Eye (tissue), 1 donor: ENCODE data around the gene RAB11FIP2.

Experiments used
- DNase-seq: peaks from one replicate; pipeline ENCODE4 v3.0.0-alpha.2; 2015

Gene RAB11FIP2

DNA sequence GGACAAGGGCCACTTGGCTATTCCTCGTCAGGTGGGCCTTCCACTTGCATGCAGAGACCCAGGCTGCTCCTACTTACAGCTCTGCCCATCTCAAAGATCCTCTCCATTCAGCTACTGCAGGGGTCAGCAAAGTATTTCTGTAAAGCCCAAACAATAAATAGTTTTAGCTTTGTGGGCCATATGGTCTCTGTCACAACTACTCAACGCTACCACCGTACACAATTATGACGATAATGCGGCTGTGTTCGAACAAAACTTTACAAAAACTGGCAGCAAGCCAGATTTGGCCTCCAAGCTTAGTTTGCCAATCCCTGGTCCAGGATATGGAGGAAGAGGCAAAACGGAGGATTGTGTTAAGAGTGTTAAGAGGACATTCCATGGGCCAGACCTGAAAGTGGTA is 12.8 kb downstream of the RAB11FIP2 start:
- no peak for DNase-seq

GRCh38 chr10:118032564-118032963 is 14.2 kb downstream of the RAB11FIP2 start:
- DNase-seq, result no peak

- no peak for DNase-seq
Measured at GRCh38 chr10:118031351-118032075, 15.2 kb downstream of the RAB11FIP2 start.

GRCh38 chr10:118028619-118029018 is 18.1 kb downstream of the RAB11FIP2 start:
- no peak for DNase-seq

DNA sequence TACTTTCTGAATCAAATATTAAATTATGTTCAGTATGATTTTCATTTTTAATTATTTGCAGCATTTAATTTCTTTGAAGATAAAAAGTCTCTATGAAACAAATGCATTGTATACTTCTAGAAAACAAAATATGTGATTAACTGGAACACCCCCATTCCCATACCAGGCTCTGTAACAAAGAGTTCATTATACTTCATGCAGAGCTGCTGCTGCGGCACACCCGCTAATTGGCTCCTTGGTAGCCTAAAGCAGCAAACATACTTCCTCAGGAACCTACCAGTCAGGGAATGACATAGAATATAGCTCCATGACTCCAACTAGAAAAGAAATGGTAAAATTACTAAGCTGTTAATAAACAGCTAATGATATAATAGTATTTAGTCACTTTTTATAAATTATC is 19.3 kb downstream of the RAB11FIP2 start:
- DNase-seq, result peak; percentile 59

GRCh38 chr10:118026936-118027335 is 19.8 kb downstream of the RAB11FIP2 start:
- DNase-seq, result no peak

DNA sequence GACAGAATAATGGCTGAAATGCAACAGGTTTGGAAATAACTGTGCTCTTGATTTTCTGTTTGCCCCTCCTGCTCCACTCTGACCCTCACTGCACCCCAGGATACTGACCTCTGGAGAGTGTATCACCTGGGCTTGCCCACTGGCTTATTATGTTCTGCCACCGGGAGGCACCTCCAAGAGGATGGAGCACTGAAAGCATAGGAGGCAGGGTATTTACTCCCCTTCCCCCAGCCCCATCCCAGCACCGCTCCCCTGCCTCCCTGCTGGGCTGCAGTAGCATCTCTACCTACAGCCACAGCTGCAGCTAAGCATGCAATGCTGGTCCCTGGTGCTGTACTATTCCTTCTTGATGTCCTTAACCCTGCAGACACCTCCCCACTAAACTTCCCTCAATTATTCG is 26.4 kb downstream of the RAB11FIP2 start:
- DNase-seq, result no peak

- DNase-seq, result peak; percentile 42
Measured at GRCh38 chr10:118017850-118018249, 28.9 kb downstream of the RAB11FIP2 start.

GRCh38 chr10:118017071-118017740 is 29.5 kb downstream of the RAB11FIP2 start:
- DNase-seq, result no peak

DNA sequence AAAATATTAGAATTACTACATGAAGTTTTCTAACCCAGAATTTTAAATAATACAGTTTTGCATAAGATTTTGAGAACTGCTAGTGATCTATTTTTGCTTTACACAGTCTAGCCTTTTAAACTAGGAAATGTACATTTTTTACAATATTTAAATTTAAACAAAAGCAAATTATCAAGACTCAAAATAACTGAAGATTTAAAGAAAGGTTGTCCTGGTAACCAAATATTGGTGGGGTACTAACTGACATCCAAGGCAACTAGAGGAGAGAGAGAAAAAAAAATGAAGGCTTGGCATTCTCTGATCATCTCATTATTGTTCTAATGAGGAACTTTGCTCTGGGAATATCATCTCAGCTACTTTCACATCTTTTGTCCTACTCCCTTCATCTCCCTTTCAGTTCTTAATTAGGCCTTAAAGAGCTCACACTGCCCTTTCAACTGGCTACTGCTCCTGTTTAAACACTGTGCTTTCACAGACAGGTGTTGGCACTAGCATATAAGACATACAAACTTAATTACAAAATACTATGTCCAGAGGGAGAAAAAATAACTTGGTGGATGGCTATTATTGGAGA is 33.7 kb downstream of the RAB11FIP2 start:
- peak; percentile 72 for DNase-seq

DNA sequence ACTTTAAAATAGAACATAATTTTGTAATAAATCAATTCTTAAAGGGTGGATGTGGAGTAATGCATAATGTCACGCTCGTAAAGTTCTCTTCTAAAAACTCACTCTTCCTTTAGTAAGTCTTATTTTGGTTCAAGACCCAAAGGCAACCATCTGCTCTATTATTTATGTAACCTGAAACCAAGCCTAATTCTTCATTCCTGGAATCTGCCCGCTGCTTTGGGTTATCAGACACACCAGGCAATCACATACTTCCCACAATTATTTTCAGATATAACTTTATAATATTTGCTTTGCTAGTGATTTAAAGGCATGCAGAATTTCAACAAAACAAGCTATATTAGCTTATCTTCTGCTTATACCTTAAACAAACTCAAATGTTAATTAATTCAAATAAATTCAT is 39.0 kb downstream of the RAB11FIP2 start:
- no peak for DNase-seq

DNA sequence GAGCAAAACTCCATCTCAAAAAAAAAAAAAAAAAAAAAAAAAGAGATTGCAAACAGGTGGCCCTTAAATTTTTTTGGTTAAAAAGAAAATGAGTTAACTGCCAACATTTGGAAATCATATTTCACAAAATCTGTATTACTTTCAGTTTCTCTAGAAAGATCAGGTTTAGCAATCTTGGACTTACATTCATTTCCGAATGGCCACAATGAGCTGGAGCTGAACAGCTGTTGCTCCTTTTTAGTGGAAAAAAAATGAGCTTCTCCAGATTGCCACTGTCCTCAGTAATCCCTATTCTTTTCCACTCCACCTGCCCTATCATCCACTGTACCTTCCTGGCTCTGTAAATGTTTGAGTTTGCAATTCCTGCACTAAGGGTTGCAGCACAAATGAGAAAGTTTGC is 43.6 kb downstream of the RAB11FIP2 start:
- no peak for DNase-seq

- DNase-seq, result no peak
Measured at GRCh38 chr10:118002581-118002980, 44.2 kb downstream of the RAB11FIP2 start.

DNA sequence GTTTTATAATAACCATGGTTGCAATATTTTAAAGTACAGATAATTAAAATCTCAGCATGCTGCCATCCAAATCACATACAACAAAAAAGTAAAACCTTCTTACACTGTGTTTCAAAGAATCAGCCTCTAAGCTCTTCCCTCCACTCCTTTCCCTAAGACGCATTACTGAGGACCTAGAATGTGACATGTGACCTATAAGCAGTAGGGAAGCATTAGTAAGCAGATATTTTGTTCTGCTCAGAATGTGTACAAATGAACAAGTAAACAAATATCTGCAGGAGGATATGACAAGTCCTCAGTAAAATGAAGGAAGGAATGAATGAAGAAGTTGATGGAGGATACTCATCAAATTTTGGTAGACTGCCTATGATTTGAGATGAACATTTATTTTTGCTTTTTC is 49.1 kb downstream of the RAB11FIP2 start:
- DNase-seq, result no peak

- no peak for DNase-seq
Measured at GRCh38 chr10:117996709-117997108, 50.0 kb downstream of the RAB11FIP2 start.

GRCh38 chr10:117994771-117995170 is 52.0 kb downstream of the RAB11FIP2 start:
- DNase-seq, result no peak

- no peak for DNase-seq
Measured at GRCh38 chr10:117993166-117993565, 53.6 kb downstream of the RAB11FIP2 start.

DNA sequence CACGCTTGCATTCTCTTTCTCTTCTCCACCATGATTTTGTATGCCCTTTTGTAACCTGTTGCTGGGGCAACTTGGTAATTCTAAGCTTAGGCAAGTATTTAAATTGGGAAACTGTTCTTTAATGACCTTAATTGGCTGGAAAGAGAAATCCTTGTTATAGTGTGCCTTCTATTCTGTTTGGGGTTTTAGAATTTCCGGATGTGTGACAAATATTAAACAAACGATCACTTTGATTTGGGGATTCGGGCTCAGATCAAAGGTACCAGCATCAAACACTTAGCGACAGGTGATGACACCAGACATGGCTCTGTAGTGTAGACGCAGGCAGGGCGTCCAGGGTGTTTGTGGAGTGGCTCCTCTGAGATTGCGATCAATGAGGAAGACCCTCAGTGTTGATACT is 55.0 kb downstream of the RAB11FIP2 start:
- DNase-seq, result no peak

DNA sequence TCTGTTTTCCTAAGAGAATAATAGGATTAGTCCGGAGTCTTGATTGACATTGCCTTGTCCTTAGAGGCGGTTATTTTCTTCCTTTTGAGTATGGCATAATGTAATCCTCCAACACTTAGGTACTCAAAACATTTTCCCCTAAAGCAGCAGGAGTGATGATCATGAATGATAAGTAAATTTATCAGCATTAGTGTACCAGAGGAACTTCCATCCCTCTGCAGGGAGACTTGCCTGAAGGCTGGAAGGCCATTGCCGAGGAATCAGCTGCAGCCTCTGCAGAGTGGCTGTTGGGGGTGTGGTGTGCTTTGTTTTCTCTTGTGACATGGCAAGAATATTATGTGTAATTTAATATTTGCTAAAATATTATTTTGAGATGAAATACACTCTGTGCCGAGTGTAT is 56.8 kb downstream of the RAB11FIP2 start:
- DNase-seq, result no peak

GRCh38 chr10:117988814-117989213 is 57.9 kb downstream of the RAB11FIP2 start:
- DNase-seq, result no peak

GRCh38 chr10:117987244-117987909 is 59.4 kb downstream of the RAB11FIP2 start:
- no peak for DNase-seq

- DNase-seq, result no peak
Measured at GRCh38 chr10:117983961-117984360, 62.8 kb downstream of the RAB11FIP2 start.
